Kidney (tissue), 14 donors: Measurements from ENCODE around the gene SGPL1. TPM values are rescaled to one million over a fixed set of nuclear protein-coding genes. Genes with fewer than 3 reads are reported as not detected.

Experiments used
- DNase-seq, 5 donors: peaks; one replicate each; pipeline ENCODE4 v3.0.0-alpha.2; 2013 to 2020
- FAIRE-seq: peaks from 2 replicates; lab custom pipeline; 2012; peaks lifted over from hg19 to GRCh38; lab: Jason Lieb, UNC
- H3K27ac ChIP-seq, 2 donors: one replicate each; pipeline ENCODE4 v1.7.0; 2013; ENCODE audit warnings: low read depth in 2 of 2, low read length in 2 of 2, inconsistent platforms in 1 of 2
- H3K27me3 ChIP-seq: one replicate; pipeline ENCODE4 v1.7.1; 2013; ENCODE audit warnings: low read length, inconsistent platforms; ENCODE audit not compliant: control insufficient read depth, insufficient read depth
- H3K36me3 ChIP-seq, 3 donors: one replicate each; pipeline versions ENCODE4 v1.7.0 to v1.7.1; 2013; ENCODE audit warnings: low read length in 3 of 3, control low read depth in 1 of 3, inconsistent platforms in 1 of 3; ENCODE audit not compliant: insufficient read depth in 3 of 3, control insufficient read depth in 2 of 3
- H3K4me1 ChIP-seq, 3 donors: one replicate each; pipeline versions ENCODE4 v1.7.0 to v1.7.1; 2013; ENCODE audit warnings: low read length in 3 of 3, inconsistent platforms in 1 of 3, low read depth in 1 of 3; ENCODE audit not compliant: control insufficient read depth in 2 of 3, insufficient read depth in 2 of 3
- H3K4me3 ChIP-seq, 3 donors: one replicate each; pipeline versions ENCODE4 v1.7.0 to v1.8.1; 2013; ENCODE audit warnings: low read length in 3 of 3, control low read depth in 1 of 3, inconsistent platforms in 1 of 3
- H3K9ac ChIP-seq, 3 donors: one replicate each; pipeline versions ENCODE4 v1.7.0 to v1.7.1; 2013; ENCODE audit warnings: low read length in 3 of 3, control low read depth in 1 of 3, inconsistent platforms in 1 of 3
- H3K9me3 ChIP-seq, 3 donors: one replicate each; pipeline versions ENCODE4 v1.7.0 to v1.7.1; 2013; ENCODE audit warnings: low read length in 3 of 3, control low read depth in 1 of 3, inconsistent platforms in 1 of 3; ENCODE audit not compliant: control insufficient read depth in 2 of 3, insufficient read depth in 1 of 3
- intact Hi-C: fragments of 100-400 bp; cut with DNase I; formaldehyde crosslinking; loops from one replicate; pipeline ENCODE4 v1.11.1; 2022
- polyA plus RNA-seq: library from polyadenylated mRNA; stranded (reverse); fragments of 350-450 nt; fragmentation: Illumina TruSeq; extraction: RNeasy Lipid Tissue Mini Kit (QIAGEN cat#74804); gene quantifications from one replicate; pipeline ENCODE4 v1.2.3, GENCODE V29; 2014; ENCODE audit warnings: low read depth, low replicate concordance; ENCODE audit not compliant: insufficient read depth
- total RNA-seq: library from RNA; stranded (reverse); fragmentation: NEBNext Ultra II Directional; extraction: Animal tissue kit (Norgen Biotek cat#: 25700); gene quantifications from one replicate; pipeline ENCODE4 v1.2.1, GENCODE V29; 2021
- TF ChIP-seq, protein P1 (sequence below): IDR thresholded peaks from 3 replicates; pipeline ENCODE4 v1.5.1; 2012; ENCODE audit warnings: mild to moderate bottlenecking, moderate library complexity, borderline replicate concordance; ENCODE audit not compliant: insufficient read depth; ENCODE audit errors: extremely low read depth
- donor health status: control.
- donor health status: control.
- donor health status: control.
- donor health status: control.
- donor health status: control.
- donor health status: DM: yes; HTN: yes; CAD: no.
- donor health status: Normal renal cell carcinoma (clear cell type).

Gene SGPL1
- total and polyA plus RNA-seq, 2 donors from 2014 or later: 13.5 to 105 TPM

DNA sequence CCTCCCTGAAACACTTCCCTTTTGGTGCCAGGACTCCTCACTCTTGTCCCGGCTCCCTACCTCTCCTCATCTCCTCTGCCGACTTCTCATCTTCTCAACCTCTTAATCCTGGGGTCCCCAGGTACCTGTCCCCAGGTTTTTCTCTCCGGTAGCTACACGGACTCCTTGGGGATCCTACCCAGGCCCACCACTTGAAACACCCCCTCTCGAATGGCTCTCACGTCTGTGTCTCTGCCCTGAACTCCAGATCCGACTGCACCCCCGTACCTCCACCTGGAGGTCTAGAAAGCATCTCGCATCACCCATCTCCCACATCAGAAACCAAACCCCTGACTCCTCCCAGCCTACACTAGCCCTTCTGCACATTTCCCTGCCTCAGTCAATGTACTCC is 35.4 kb upstream of the SGPL1 start:
- no peak for FAIRE-seq
- Histone ChIP-seq H3K27me3 (no peaks in the 10 kb centered on the region), H3K36me3 (no peaks in the 10 kb centered on the region), H3K27ac (no peak overlapping the region), H3K9me3 (no peaks in the 10 kb centered on the region), H3K4me1 (peaks cover 0 to 13% (median 7%) of the 10 kb centered on the region in 3 donors), H3K4me3 (no peak overlapping the region), H3K9ac (no peak overlapping the region)
- TF ChIP-seq, protein P1, sequence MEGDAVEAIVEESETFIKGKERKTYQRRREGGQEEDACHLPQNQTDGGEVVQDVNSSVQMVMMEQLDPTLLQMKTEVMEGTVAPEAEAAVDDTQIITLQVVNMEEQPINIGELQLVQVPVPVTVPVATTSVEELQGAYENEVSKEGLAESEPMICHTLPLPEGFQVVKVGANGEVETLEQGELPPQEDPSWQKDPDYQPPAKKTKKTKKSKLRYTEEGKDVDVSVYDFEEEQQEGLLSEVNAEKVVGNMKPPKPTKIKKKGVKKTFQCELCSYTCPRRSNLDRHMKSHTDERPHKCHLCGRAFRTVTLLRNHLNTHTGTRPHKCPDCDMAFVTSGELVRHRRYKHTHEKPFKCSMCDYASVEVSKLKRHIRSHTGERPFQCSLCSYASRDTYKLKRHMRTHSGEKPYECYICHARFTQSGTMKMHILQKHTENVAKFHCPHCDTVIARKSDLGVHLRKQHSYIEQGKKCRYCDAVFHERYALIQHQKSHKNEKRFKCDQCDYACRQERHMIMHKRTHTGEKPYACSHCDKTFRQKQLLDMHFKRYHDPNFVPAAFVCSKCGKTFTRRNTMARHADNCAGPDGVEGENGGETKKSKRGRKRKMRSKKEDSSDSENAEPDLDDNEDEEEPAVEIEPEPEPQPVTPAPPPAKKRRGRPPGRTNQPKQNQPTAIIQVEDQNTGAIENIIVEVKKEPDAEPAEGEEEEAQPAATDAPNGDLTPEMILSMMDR: no peak
- intact Hi-C loops: no loop called here
- DNase-seq: no peak

DNA sequence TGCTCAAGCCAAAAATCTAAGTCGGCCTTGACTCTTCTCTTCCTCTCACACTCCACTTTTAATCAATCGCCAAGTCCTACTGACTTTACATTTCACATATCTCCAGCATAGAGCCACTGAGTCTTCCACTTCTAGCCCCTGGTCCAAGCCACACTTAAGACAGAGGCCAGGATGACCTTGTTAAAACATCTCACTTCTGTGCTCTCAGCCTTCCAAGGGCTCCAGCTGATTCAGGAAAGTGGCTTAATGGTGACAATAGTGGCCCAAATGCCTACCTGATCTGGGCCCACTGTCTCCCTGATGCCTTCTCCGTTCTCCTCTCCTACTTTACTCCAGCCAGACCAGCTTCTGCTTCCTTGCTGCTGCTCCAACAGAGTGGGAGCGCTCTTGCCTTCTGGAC is 35.0 kb upstream of the SGPL1 start:
- DNase-seq (no peak), FAIRE-seq (no peak)
- TF ChIP-seq, protein P1: no peak
- no peaks in the 10 kb centered on the region for H3K27me3 ChIP-seq
- H3K27ac ChIP-seq: no peak overlapping the region
- H3K4me1 ChIP-seq: peaks cover 0 to 10% (median 3%) of the 10 kb centered on the region in 3 donors
- intact Hi-C loops: no loop called here
- no peaks in the 10 kb centered on the region for H3K36me3 ChIP-seq
- H3K9me3 ChIP-seq: no peaks in the 10 kb centered on the region
- H3K9ac ChIP-seq: no peak overlapping the region
- H3K4me3 ChIP-seq: no peak overlapping the region

DNA sequence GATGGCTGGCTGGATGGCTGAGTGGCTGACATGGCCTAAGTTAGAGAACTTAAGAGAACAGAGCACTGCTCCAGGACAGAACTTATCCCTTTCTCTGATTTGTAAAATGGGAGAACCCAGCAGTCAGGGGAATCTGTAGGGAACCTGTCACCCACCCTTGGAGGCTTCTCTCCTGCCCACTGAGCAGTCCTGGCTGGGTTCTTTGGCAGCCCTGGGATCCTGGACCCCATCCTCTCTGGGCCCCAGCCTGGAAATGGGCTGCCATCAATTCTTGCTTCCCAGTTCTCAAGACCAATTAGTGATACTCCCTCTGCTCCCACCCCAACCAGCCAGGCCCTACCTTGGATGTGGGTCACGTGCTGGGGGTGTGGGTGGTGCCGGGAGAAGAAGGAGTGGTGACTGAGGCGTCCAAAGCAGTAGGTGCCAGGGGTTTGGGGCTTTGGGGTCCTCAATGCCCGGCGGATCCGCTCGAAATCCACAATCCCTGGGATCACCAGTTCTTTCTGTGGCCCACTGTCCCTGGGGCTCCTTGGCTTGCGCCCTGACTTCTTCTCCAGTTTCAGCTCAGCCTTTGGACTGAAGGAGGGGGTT is 34.2 kb upstream of the SGPL1 start:
- TF ChIP-seq, protein P1: no peak
- Histone ChIP-seq H3K9me3 (no peaks in the 10 kb centered on the region), H3K27ac (no peak overlapping the region), H3K9ac (no peak overlapping the region), H3K4me1 (peaks cover 0 to 5% (median 0%) of the 10 kb centered on the region in 3 donors), H3K27me3 (no peaks in the 10 kb centered on the region), H3K4me3 (no peak overlapping the region), H3K36me3 (no peaks in the 10 kb centered on the region)
- DNase-seq (no peak), FAIRE-seq (no peak)
- intact Hi-C loops: no loop called here
